DMS 273 (cell line): ENCODE measurements around the gene OR2T2.
A peak's percentile ranks its signal among the peaks of the same experiment; 100 is the strongest.
"Not testable (repeated sequence)": the region's sequence is repeated elsewhere in the genome, so short reads cannot be mapped to it uniquely, and the experiment has no call there.

Experiments
- DNase-seq: peaks from one replicate; lab custom pipeline; 2025; ENCODE audit not compliant: unreplicated experiment; lab: John Stamatoyannopoulos, UW

OR2T2 gene

GRCh38 chr1:248445399-248445798 lies at the start of gene OR2T2:
Gene OR2T2 (plus strand): TSS chr1:248445637. CDS start chr1:248452798, 7,161 bp downstream.
- not testable (repeated sequence) for DNase-seq

DNA sequence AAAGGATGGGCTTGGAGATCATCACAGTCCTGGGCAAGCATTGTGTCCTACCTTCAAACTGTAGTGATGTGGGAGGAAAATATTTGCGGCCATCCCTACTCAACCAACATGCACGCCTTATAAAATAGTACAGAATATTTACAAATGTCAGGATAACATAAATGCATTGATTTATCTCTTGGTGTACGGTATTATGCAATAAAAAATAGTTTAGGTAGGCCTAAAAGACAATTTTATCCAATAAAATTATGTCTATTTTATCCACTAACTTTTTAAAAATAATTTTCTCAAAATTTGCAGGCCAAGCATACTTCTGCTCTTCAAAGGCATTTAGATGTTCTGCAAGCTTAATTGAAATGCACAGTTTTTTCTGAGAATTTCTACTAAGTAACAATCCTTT lies 42.7 kb upstream of the OR2T2 start, which contains the start of gene OR2T1:
Gene OR2T1 (plus strand): TSS at position 301 of the 400 bp plus-strand sequence. CDS start 3,100 bp downstream, outside the sequence.
- DNase-seq: no peak

- DNase-seq: peak; percentile 4
These were observed 41.4 kb upstream of the OR2T2 start for GRCh38 chr1:248404024-248404423.

DNA sequence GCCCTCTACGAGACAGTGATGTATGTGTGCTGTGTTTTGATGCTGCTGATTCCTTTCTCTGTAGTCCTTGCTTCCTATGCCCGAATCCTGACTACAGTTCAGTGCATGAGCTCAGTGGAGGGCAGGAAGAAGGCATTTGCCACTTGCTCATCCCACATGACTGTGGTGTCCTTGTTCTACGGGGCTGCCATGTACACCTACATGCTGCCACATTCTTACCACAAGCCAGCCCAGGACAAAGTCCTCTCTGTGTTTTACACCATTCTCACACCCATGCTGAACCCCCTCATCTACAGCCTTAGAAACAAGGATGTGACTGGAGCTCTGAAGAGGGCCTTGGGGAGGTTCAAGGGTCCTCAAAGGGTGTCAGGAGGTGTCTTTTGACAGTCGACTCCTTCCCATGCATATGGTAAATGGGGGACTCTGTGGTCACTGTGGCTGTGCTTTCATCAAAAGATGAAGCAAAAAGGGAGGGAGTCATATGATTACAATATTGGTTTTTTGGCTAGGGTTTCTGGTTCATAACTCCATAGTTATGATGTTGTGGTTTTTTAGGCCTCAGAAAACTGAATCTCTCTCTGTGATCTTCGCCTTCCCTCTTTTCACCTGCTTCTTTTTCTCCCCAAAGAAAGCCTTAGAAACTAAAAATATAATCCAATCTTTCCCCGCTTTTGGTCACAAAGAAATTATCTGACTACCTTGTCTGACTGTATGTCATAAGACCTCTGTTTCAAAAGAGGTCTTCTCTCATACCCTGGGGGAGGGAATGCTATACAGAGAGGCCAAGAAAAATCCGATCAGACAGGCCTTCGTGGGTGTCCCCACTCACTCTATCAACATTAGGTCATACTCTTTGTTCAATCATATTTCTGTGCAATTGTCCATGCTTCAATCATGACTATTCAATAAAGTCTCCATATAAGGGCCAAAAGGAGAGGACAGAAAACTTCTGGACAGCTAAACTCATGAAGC lies 38.4 kb upstream of the OR2T2 start:
- DNase-seq: no peak

- DNase-seq: no peak
These were observed 29.2 kb upstream of the OR2T2 start for GRCh38 chr1:248416226-248416625.

DNA sequence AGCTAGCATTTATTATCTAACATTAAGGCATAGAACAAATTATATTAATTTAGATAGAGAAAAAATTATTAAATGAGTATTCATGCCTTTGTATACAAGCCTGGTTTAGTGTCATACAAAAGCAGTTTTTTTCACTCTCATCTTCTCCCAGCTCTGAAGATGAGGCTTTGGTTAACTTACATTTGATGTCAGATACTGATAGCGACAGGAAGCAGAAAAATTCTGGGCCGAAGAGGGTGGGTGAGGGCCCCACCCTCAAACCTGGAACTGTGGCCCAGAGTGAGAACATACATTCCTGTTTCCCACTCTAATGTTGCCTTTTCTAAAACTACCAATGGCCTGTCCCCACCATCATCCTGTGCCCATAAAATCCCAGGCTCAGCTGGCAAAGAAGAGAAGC lies 27.6 kb upstream of the OR2T2 start:
- no peak for DNase-seq

- peak; percentile 16 for DNase-seq
These were observed 24.1 kb upstream of the OR2T2 start for GRCh38 chr1:248421384-248421783.

DNA sequence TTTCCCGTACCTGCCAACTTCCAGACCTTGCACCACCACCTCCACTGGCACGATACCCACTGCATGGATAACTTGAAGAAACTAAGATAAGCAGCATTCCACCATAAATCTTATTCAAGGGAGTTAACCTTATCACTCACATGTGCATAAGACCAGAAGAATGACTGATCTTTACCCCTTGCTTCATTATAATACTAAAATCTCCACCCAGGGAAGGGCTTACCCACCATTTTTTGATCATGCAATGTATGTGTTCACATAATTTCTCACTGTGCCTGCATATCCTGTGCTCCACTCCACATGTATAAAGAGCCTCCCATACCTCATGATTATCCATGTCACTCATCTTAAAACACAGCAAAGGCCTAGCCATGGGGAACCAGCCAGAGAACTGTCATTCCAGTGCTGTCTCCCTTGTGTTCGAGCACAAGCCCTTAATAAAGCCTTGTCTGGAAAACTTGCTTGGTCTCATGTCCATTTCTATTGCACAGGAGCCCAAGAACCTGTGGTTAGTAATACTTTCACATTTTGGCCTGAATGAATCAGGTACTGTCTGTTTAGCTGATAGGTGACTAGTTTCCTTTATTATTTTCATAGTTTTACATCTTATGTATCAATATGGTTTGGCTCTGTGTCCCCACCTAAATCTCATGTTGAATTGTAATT lies 17.8 kb upstream of the OR2T2 start:
- not testable (repeated sequence) for DNase-seq

GRCh38 chr1:248428192-248428533 lies 17.3 kb upstream of the OR2T2 start:
- not testable (repeated sequence) for DNase-seq

GRCh38 chr1:248431683-248432082 lies 13.8 kb upstream of the OR2T2 start:
- not testable (repeated sequence) for DNase-seq

DNA sequence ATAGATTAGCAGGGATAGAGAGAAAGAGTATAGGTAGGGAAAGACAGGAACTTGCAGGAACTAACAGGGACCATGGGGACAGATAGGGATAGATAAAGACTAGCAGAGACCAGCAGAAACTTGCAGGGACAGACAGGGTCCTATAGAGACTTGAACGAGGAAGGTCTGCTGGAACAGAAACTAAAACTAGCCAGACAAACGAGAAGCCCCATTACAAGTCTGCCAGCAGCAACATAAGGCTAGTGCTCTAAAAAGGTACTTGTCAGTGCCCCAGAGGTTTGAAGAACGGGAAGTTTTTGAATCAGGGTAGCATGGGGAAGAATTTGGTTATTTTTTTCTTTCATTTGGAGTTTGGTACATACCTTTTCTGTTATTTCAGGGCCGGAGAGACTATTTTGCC lies 13.2 kb upstream of the OR2T2 start:
- DNase-seq: not testable (repeated sequence)

- DNase-seq: not testable (repeated sequence)
These were observed 11.5 kb upstream of the OR2T2 start for GRCh38 chr1:248433811-248434415.

DNA sequence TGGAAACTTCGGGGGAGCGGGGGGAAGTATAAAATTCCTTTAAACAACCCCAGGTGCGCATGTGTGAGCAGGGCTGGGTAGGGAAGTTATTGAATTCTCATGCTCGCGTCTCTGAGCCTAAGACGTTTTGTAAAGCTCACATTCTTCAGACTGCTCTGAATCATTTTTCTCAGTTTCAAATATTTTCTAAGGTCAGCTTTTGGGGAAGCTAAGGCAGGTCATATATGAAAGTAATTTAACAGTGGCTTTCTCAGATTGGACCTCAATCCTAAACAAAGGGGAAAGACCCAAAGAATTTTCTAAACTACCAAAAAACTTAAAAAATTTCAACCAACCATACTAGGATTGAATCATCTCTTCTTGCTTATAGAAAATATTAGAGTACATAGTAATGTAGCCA lies 10.5 kb upstream of the OR2T2 start:
- not testable (repeated sequence) for DNase-seq

DNA sequence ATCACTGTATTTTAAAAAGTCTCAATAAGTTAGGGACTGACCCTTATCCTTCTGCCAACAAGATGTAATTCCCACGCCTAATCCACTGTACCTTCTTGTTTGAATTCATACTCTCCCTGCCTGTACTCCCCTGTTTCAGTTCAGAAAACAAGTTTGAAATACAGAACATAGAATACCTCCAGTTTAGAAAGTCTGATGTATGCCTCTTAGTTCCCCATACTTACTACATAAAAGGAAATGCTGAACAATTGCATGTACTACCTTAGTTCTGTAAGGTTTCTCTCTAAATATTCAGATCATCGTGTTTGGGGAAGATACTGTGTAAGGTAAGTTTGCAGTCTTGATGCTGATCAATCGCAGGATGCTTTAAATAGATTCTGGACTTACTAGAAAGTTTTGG lies 9.1 kb upstream of the OR2T2 start:
- not testable (repeated sequence) for DNase-seq

DNA sequence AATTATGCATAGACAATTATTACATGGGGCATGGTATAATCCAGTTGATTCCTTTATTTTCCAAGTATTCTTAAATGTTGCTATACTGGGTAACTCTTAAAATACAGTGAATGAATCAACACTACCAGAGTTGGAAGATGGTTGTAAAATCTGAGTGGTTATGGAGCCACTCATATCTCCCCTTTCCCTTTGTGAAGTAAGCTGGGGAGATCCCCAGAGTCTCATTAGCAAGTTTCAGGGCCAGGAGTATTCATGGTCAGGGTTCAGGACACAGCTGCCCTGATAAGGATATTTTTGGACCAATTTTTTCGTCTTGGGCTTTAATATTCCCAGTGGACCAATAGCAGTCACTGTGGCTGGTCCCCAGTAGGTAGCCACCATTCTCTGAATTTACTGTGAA lies 6.8 kb upstream of the OR2T2 start:
- not testable (repeated sequence) for DNase-seq

DNA sequence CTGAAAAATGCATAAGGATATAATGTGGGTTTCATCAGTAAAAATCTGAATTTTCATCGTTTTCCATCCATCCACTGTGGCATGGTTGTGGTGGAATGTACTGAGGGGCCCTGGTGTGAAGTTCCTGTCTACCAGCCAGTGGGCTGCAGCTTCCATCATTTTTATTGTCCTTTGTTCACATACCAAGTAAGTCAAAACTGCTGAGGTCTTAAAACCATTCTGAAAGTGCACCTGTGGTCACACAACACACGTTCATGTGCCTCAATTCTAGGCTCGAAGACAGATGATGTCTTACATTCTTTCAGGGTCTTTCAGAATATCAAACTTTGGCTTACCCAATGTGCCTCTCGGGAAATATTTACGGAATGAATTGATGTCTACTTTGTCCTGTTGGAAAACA lies 6.2 kb upstream of the OR2T2 start:
- not testable (repeated sequence) for DNase-seq

DNA sequence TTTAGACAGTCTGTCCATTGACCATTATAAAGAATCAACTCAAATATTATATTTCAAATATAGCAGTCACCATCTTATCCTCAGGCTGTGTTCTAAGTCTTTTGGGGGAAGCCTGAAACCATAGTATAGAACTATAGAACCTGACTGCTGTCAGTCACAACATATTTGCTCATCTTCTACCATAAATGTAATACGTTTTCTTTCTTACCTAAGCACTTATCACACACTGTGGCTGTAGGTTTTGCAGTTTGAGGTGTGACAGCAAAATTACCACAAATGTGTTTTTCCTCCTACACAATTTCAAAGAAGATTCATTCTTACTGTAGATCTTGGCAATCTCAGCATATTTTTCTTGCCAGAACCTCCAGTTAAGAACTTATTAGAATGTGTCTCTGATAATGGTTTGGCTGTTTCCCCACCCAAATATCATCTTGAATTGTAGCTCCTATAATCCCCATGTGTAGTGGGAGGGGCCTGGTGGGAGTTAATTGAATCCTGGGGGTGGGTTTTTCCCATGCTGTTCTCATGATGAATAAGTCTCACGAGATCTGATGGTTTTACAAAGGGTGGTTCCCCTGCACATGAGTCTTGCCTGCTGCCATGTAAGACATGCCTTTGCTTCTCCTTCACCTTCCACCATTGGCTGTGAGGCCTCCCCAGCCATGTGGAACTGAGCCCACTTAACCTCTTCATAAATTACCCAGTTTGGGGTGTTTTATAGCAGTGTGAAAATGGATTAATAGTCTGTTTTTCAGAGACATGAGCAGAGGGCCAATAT lies 2.7 kb upstream of the OR2T2 start:
- DNase-seq: not testable (repeated sequence)

- DNase-seq: not testable (repeated sequence)
These were observed 834 bp upstream of the OR2T2 start for GRCh38 chr1:248444603-248445002.

DNA sequence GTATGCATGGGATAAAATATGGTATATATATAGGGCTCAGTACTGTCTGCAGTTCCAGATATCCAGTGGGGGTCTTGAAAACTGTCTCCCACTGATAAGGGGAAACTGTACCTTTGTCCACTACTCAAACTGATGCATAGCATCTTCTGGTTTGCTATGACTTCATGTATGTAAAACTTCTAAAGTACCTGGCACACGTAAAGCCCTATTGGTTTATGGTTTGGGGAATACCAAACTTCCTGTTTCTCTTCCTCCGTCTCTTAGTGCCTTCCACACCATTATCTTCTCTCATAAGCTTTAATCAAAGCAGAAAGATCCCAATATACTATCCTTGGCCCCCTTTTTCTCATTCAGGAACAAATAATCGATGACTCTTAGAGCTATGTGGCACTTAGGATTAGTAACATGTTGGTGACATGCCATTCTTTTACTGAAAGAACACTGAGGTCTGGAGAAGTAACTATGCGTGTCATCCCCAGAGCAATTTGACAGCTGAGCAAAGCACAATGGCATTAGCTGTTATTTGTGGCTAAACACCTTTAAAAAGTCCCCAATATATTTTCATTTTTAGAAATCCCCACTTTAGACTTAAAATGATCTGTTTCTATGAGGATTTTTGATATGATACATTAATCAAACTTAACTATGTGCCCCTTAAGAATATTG lies 3.1 kb downstream of the OR2T2 start:
- not testable (repeated sequence) for DNase-seq

DNA sequence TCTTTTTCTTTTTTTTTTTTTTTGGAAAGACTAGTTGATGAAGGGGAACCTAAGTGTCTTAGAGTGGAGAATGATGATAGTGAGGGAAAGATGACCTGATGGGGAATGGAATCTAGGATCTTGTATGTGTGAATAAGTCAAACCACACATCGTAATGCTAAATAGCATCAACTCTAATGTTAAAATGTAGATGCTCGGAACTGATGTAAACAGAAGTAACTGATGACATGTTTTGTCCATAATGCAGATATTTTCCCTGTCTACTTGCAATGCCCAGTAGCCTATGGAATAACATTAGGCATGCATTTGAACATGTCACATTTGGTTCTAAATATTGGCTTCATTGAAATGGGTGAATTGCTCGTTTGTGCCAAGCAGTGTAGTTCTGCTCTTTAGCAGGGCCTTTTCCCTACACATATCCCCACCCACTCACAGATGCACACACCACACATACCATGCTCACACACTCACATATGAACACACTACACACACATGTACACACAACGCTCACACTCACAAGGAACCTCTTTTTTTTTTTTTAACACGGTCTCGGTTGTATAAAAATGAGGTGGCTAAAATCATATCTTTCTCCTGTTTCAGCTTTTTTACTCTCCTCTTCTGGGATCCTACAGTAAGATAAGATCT lies 4.5 kb downstream of the OR2T2 start:
- not testable (repeated sequence) for DNase-seq
